ENCODE results near the gene COL4A2. TPM values are rescaled to one million over a fixed set of nuclear protein-coding genes. Genes with fewer than 3 reads are reported as not detected.
"Not testable (repeated sequence)": the region's sequence is repeated elsewhere in the genome, so short reads cannot be mapped to it uniquely, and the experiment has no call there.

The COL4A2 gene
- polyA plus RNA-seq, 1 donor (not counting 4 experiments of a cell fraction or from before 2014, with no cell fraction given), result 30.7 TPM

DNA sequence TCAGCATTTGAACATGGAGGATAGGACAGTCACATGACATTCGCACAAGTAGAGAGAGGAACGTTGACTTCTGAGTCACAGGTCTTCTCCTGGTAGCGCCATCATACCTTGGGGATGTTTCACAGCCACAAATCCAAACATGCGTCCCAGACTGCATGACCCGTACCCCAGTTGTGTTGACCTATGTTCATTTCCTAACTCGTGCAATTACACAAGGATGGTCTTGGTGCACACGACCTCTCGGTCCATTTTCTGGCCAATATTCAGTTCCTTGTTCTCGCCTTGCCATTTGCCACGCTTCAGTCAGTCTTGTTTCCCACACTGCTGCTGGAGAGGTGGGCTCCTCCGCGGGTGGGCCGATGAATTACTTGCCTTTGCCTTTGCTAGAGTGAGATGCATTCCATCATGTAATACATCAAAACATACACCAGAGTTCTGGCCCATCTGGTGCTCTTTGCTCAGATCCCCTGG is 87.3 kb downstream of the COL4A2 start:
- Histone ChIP-seq H3K4me1 (ENCODE audit: control insufficient read depth, extremely low read depth, insufficient read depth, low read length) (no peaks in the 10 kb centered on the region), H4K20me1 (ENCODE audit: control insufficient read depth, extremely low read depth, insufficient read depth, low read length) (no peaks in the 10 kb centered on the region), H3K9ac (ENCODE audit: control insufficient read depth, extremely low read depth, insufficient read depth, low read length) (no peak overlapping the region), H2AFZ (ENCODE audit: control insufficient read depth, low read length) (no peak overlapping the region), H3K79me2 (ENCODE audit: control insufficient read depth, insufficient read depth, low read length) (peaks cover 3% of the 10 kb centered on the region), H3K4me2 (ENCODE audit: control insufficient read depth, extremely low read depth, insufficient read depth, low read depth, low read length) (no peak overlapping the region), H3K9me1 (ENCODE audit: control insufficient read depth, extremely low read depth, insufficient read depth, low read length) (no peaks in the 10 kb centered on the region), H3K27ac (ENCODE audit: control insufficient read depth, insufficient read depth, low read length) (no peak overlapping the region), H3K4me3 (ENCODE audit: control insufficient read depth in 2 of 3, extremely low read depth in 1 of 3, insufficient read depth in 2 of 3, low read depth in 1 of 3, low read length in 3 of 3) (no peak overlapping the region), H3K36me3 (ENCODE audit: control insufficient read depth in 2 of 2, extremely low read depth in 1 of 2, insufficient read depth in 2 of 2, low read length in 2 of 2) (no peaks in the 10 kb centered on the region), H3K27me3 (ENCODE audit: control insufficient read depth, extremely low read depth, insufficient read depth, low read length) (no peaks in the 10 kb centered on the region), H3K9me3 (ENCODE audit: control insufficient read depth, low read depth, low read length) (no peaks in the 10 kb centered on the region)
- dilution Hi-C loops (cut with MboI; ENCODE audit: extremely low pct_ligation_motif_present, low sequenced_read_pairs), result no loop called here
- no peak for FAIRE-seq
- DNase-seq (ENCODE audit: low read depth, low spot score), result no peak
- TF ChIP-seq, protein P1, sequence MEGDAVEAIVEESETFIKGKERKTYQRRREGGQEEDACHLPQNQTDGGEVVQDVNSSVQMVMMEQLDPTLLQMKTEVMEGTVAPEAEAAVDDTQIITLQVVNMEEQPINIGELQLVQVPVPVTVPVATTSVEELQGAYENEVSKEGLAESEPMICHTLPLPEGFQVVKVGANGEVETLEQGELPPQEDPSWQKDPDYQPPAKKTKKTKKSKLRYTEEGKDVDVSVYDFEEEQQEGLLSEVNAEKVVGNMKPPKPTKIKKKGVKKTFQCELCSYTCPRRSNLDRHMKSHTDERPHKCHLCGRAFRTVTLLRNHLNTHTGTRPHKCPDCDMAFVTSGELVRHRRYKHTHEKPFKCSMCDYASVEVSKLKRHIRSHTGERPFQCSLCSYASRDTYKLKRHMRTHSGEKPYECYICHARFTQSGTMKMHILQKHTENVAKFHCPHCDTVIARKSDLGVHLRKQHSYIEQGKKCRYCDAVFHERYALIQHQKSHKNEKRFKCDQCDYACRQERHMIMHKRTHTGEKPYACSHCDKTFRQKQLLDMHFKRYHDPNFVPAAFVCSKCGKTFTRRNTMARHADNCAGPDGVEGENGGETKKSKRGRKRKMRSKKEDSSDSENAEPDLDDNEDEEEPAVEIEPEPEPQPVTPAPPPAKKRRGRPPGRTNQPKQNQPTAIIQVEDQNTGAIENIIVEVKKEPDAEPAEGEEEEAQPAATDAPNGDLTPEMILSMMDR (optimal IDR thresholded peaks at IDR 0.05 in 1 of 3, IDR thresholded peaks at IDR 0.05 in 1 of 3, conservative IDR thresholded peaks at IDR 0.05 in 1 of 3; ENCODE audit: extremely low read depth in 1 of 3, insufficient read depth in 2 of 3, low read length in 3 of 3), result no peak
- TF ChIP-seq EZH2 (IDR thresholded peaks at IDR 0.05; ENCODE audit: low read length), result no peak

DNA sequence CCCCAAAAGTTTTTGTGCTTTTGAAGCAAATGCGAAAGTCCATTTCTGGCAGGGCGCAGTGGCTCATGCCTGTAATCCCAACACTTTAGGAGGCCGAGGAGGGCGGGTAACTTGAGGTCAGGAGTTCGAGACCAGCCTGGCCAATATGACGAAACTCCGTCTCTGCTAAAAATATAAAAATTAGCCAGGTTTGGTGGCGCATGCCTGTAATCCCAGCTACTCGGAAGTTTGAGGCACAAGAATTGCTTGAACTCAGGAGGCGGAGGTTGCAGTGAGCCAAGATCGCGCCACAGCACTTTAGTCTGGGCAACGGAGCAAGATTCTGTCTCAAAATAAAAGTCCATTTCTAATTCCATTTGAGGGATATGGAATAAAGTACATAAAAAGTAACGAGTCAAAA is 88.5 kb downstream of the COL4A2 start:
- H2AFZ ChIP-seq (ENCODE audit: control insufficient read depth, low read length); H3K79me2 ChIP-seq (ENCODE audit: control insufficient read depth, insufficient read depth, low read length); H3K36me3 ChIP-seq (ENCODE audit: control insufficient read depth in 2 of 2, extremely low read depth in 1 of 2, insufficient read depth in 2 of 2, low read length in 2 of 2); H3K9me3 ChIP-seq (ENCODE audit: control insufficient read depth, low read depth, low read length); H3K27me3 ChIP-seq (ENCODE audit: control insufficient read depth, extremely low read depth, insufficient read depth, low read length); FAIRE-seq; H4K20me1 ChIP-seq (ENCODE audit: control insufficient read depth, extremely low read depth, insufficient read depth, low read length); H3K9me1 ChIP-seq (ENCODE audit: control insufficient read depth, extremely low read depth, insufficient read depth, low read length); H3K4me1 ChIP-seq (ENCODE audit: control insufficient read depth, extremely low read depth, insufficient read depth, low read length); H3K9ac ChIP-seq (ENCODE audit: control insufficient read depth, extremely low read depth, insufficient read depth, low read length); H3K27ac ChIP-seq (ENCODE audit: control insufficient read depth, insufficient read depth, low read length); DNase-seq (ENCODE audit: low read depth, low spot score); H3K4me2 ChIP-seq (ENCODE audit: control insufficient read depth, extremely low read depth, insufficient read depth, low read depth, low read length); dilution Hi-C loops (cut with MboI; ENCODE audit: extremely low pct_ligation_motif_present, low sequenced_read_pairs); H3K4me3 ChIP-seq (ENCODE audit: control insufficient read depth in 2 of 3, extremely low read depth in 1 of 3, insufficient read depth in 2 of 3, low read depth in 1 of 3, low read length in 3 of 3): not testable (repeated sequence)

DNA sequence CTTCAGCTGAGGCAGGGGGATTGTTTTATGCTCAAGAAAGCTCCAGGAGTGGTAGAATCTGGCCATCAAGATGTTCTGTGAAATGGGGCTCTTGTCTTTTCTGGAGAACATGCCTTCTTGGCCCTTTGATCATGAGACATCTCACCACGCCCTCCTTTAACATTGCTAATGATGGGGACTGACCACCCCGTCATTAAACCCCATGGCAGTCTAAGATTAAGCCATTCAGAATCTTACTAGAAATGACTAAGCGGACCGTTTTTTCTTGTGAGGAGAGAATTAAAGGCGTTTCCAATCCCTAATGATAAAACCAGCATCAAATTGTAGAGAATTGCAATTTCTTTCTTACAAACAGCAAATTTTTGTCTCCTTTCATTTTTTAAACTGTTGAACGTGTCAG is 89.4 kb downstream of the COL4A2 start:
- Histone ChIP-seq H3K4me3 (ENCODE audit: control insufficient read depth in 2 of 3, extremely low read depth in 1 of 3, insufficient read depth in 2 of 3, low read depth in 1 of 3, low read length in 3 of 3) (no peak overlapping the region), H3K36me3 (ENCODE audit: control insufficient read depth in 2 of 2, extremely low read depth in 1 of 2, insufficient read depth in 2 of 2, low read length in 2 of 2) (no peaks in the 10 kb centered on the region), H4K20me1 (ENCODE audit: control insufficient read depth, extremely low read depth, insufficient read depth, low read length) (no peaks in the 10 kb centered on the region), H3K9ac (ENCODE audit: control insufficient read depth, extremely low read depth, insufficient read depth, low read length) (no peak overlapping the region), H3K4me2 (ENCODE audit: control insufficient read depth, extremely low read depth, insufficient read depth, low read depth, low read length) (no peak overlapping the region), H3K79me2 (ENCODE audit: control insufficient read depth, insufficient read depth, low read length) (no peaks in the 10 kb centered on the region), H2AFZ (ENCODE audit: control insufficient read depth, low read length) (no peak overlapping the region), H3K27me3 (ENCODE audit: control insufficient read depth, extremely low read depth, insufficient read depth, low read length) (no peaks in the 10 kb centered on the region), H3K9me3 (ENCODE audit: control insufficient read depth, low read depth, low read length) (no peaks in the 10 kb centered on the region), H3K27ac (ENCODE audit: control insufficient read depth, insufficient read depth, low read length) (no peak overlapping the region), H3K4me1 (ENCODE audit: control insufficient read depth, extremely low read depth, insufficient read depth, low read length) (no peaks in the 10 kb centered on the region), H3K9me1 (ENCODE audit: control insufficient read depth, extremely low read depth, insufficient read depth, low read length) (no peaks in the 10 kb centered on the region)
- dilution Hi-C loops (cut with MboI; ENCODE audit: extremely low pct_ligation_motif_present, low sequenced_read_pairs), result no loop called here
- FAIRE-seq, result no peak
- no peak for DNase-seq (ENCODE audit: low read depth, low spot score)
- no peak for TF ChIP-seq EZH2 (IDR thresholded peaks at IDR 0.05; ENCODE audit: low read length)
- TF ChIP-seq, protein P1 (optimal IDR thresholded peaks at IDR 0.05 in 1 of 3, IDR thresholded peaks at IDR 0.05 in 1 of 3, conservative IDR thresholded peaks at IDR 0.05 in 1 of 3; ENCODE audit: extremely low read depth in 1 of 3, insufficient read depth in 2 of 3, low read length in 3 of 3), result no peak

Measured in keratinocyte (primary cell).